ENCODE results near the gene ATG7. TPM values are rescaled to one million over a fixed set of nuclear protein-coding genes. Genes with fewer than 3 reads are reported as not detected.

Gene ATG7
- total RNA-seq, 2 experiments from 2014 or later = 21.7 to 28.4 TPM

- Histone ChIP-seq H3K4me2 (ENCODE audit: low read length) (no peak overlapping the region), H3K36me3 (ENCODE audit: insufficient read depth, low read length) (peaks cover 33% of the 10 kb centered on the region; the same call in 1 of the 2 replicates), H3K9me2 (ENCODE audit: insufficient read depth, low read length) (no peaks in the 10 kb centered on the region), H4K20me1 (ENCODE audit: insufficient read depth, low read length) (peaks cover 6% of the 10 kb centered on the region; the same call in 1 of the 2 replicates), H2AFZ (ENCODE audit: low read length) (no peak overlapping the region), H3K79me2 (ENCODE audit: insufficient read depth, low read depth, low read length) (no peaks in the 10 kb centered on the region), H3K4me1 (ENCODE audit: insufficient read depth, low read length, poor library complexity, severe bottlenecking) (no peaks in the 10 kb centered on the region), H3K4me3 (ENCODE audit: low read depth, low read length, poor library complexity, severe bottlenecking) (no peak overlapping the region), H3K9me3 (ENCODE audit: low read length) (no peaks in the 10 kb centered on the region), H3K27ac (ENCODE audit: low read depth, low read length, poor library complexity, severe bottlenecking) (no peak overlapping the region)
- no peak for DNase-seq (ENCODE audit: low spot score)
- CTCF ChIA-PET (ENCODE audit: unreplicated experiment) = no interaction called here
- intact Hi-C loops (cut with micrococcal nuclease; ENCODE audit: unreplicated experiment) = no loop called here
- no peak for TF ChIP-seq EZH2phosphoT487 (IDR thresholded peaks at IDR 0.05; ENCODE audit: borderline replicate concordance, low read depth, low read length)
- no TSS peak for BruUV-seq (replicated peaks)
- POLR2A ChIA-PET = interaction anchor here (1.1 kb wide), 1 partner anchor 11 kb away, joined by 3 read pairs; no protein-coding TSS in a partner anchor
These were observed 292.9 kb downstream of the ATG7 start for GRCh38 chr3:11565072-11565471.

- no TSS peak for BruUV-seq (replicated peaks)
- Histone ChIP-seq H3K36me3 (ENCODE audit: insufficient read depth, low read length) (peaks cover 33% of the 10 kb centered on the region; the same call in 1 of the 2 replicates), H3K4me1 (ENCODE audit: insufficient read depth, low read length, poor library complexity, severe bottlenecking) (no peaks in the 10 kb centered on the region), H3K9me2 (ENCODE audit: insufficient read depth, low read length) (no peaks in the 10 kb centered on the region), H3K4me2 (ENCODE audit: low read length) (no peak overlapping the region), H3K9me3 (ENCODE audit: low read length) (no peaks in the 10 kb centered on the region), H2AFZ (ENCODE audit: low read length) (no peak overlapping the region), H3K4me3 (ENCODE audit: low read depth, low read length, poor library complexity, severe bottlenecking) (no peak overlapping the region), H3K27ac (ENCODE audit: low read depth, low read length, poor library complexity, severe bottlenecking) (no peak overlapping the region), H3K79me2 (ENCODE audit: insufficient read depth, low read depth, low read length) (no peaks in the 10 kb centered on the region), H4K20me1 (ENCODE audit: insufficient read depth, low read length) (peaks cover 6% of the 10 kb centered on the region; the same call in 1 of the 2 replicates)
- TF ChIP-seq EZH2phosphoT487 (IDR thresholded peaks at IDR 0.05; ENCODE audit: borderline replicate concordance, low read depth, low read length) = no peak
- CTCF ChIA-PET (ENCODE audit: unreplicated experiment) = no interaction called here
- POLR2A ChIA-PET = interaction anchor here (1.1 kb wide), 1 partner anchor 10 kb away, joined by 3 read pairs; no protein-coding TSS in a partner anchor
- intact Hi-C loops (cut with micrococcal nuclease; ENCODE audit: unreplicated experiment) = no loop called here
- DNase-seq (ENCODE audit: low spot score) = no peak
These were observed 293.3 kb downstream of the ATG7 start for GRCh38 chr3:11565492-11565891.

DNA sequence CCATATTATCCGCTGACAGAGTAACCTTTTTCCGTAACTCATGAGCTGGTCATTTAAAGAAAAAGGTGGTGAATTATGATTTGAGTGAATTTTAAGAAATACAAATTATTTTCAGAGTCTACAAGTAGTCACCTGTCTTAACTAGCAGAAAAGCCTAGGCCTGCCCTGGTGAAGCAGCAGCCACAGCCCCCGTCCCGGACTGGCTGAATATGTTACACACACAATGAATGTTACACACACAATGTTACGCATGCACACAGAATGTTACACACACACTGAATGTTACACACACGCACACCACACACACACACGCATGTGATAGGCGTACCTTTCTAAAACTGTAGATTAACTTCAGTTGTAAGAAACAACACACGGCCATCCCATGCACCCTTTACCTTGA lies 293.7 kb downstream of the ATG7 start:
- no peaks in the 10 kb centered on the region for H3K9me2 ChIP-seq (ENCODE audit: insufficient read depth, low read length)
- no TSS peak for BruUV-seq (replicated peaks)
- intact Hi-C loops (cut with micrococcal nuclease; ENCODE audit: unreplicated experiment) = no loop called here
- H3K4me2 ChIP-seq (ENCODE audit: low read length) = no peak overlapping the region
- H3K9me3 ChIP-seq (ENCODE audit: low read length) = no peaks in the 10 kb centered on the region
- no peak for DNase-seq (ENCODE audit: low spot score)
- ChIA-PET CTCF (ENCODE audit: unreplicated experiment) (interaction anchor here (0.6 kb wide), 1 partner anchor 706 kb away, joined by 3 read pairs; no protein-coding TSS in a partner anchor), POLR2A (interaction anchor here (1.1 kb wide), 1 partner anchor 10 kb away, joined by 3 read pairs; no protein-coding TSS in a partner anchor)
- no peak overlapping the region for H3K27ac ChIP-seq (ENCODE audit: low read depth, low read length, poor library complexity, severe bottlenecking)
- H2AFZ ChIP-seq (ENCODE audit: low read length) = no peak overlapping the region
- TF ChIP-seq CTCF (conservative IDR thresholded peaks at IDR 0.05; ENCODE audit: low read length) (no peak), EZH2phosphoT487 (IDR thresholded peaks at IDR 0.05; ENCODE audit: borderline replicate concordance, low read depth, low read length) (no peak)
- no peak overlapping the region for H3K4me3 ChIP-seq (ENCODE audit: low read depth, low read length, poor library complexity, severe bottlenecking)
- no peaks in the 10 kb centered on the region for H3K4me1 ChIP-seq (ENCODE audit: insufficient read depth, low read length, poor library complexity, severe bottlenecking)
- H3K79me2 ChIP-seq (ENCODE audit: insufficient read depth, low read depth, low read length) = no peaks in the 10 kb centered on the region
- peaks cover 32% of the 10 kb centered on the region; the same call in 1 of the 2 replicates for H3K36me3 ChIP-seq (ENCODE audit: insufficient read depth, low read length)
- peaks cover 6% of the 10 kb centered on the region; the same call in 1 of the 2 replicates for H4K20me1 ChIP-seq (ENCODE audit: insufficient read depth, low read length)

All from OCI-LY7 (cell line).